Measurements from ENCODE around the gene JMY. TPM values are rescaled to one million over a fixed set of nuclear protein-coding genes. Genes with fewer than 3 reads are reported as not detected.
A peak's percentile ranks its signal among the peaks of the same experiment; 100 is the strongest.

JMY gene, protein sequence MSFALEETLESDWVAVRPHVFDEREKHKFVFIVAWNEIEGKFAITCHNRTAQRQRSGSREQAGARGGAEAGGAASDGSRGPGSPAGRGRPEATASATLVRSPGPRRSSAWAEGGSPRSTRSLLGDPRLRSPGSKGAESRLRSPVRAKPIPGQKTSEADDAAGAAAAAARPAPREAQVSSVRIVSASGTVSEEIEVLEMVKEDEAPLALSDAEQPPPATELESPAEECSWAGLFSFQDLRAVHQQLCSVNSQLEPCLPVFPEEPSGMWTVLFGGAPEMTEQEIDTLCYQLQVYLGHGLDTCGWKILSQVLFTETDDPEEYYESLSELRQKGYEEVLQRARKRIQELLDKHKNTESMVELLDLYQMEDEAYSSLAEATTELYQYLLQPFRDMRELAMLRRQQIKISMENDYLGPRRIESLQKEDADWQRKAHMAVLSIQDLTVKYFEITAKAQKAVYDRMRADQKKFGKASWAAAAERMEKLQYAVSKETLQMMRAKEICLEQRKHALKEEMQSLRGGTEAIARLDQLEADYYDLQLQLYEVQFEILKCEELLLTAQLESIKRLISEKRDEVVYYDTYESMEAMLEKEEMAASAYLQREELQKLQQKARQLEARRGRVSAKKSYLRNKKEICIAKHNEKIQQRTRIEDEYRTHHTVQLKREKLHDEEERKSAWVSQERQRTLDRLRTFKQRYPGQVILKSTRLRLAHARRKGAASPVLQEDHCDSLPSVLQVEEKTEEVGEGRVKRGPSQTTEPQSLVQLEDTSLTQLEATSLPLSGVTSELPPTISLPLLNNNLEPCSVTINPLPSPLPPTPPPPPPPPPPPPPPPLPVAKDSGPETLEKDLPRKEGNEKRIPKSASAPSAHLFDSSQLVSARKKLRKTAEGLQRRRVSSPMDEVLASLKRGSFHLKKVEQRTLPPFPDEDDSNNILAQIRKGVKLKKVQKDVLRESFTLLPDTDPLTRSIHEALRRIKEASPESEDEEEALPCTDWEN
- 10 to 100 TPM; 33.2 to 64.2 (median 43.2) TPM for total RNA-seq

DNA sequence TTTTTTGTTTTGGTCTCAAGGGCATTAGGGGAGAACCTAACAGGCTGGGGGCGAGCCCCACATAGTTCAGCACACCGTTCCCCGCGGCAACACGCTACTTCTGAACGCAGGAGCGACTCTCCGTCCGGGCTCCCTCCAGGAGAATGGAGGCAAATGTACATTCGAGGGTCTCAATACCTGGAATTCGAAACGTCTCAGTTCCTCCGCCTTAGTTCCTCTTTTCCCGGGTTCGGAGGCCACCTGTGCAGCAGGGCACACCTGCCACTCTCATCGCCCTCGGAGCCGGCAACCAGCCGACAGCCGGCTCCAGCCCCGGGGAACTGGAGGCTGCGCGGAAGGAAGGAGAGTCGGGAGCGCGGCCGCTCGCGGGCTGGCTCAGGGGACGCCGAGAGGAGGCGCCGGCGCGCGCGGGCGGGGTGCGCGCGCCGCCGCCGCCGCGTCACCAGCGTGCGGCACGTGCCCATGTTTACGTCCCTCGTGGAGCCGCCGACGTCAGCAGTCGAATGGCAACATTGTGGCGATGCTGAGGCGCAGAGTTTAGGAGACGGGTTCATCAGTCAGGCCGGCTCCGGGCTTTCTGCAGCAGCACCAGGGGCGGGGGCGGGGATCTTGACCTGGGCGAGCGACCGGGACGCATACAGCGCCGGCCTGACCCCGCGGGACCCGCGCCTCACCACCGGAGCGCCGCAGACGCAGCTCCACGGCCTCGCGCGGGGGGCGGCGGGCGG is at the start of gene JMY:
Gene JMY (plus strand): TSS at position 498 of the 728 bp plus-strand sequence. CDS start 520 bp downstream, outside the sequence.
- TF ChIP-seq EP300 (IDR thresholded peaks at IDR 0.05) (no peak), POLR2A (IDR thresholded peaks at IDR 0.05; ENCODE audit: low read depth) (peak; percentile 39), POLR2AphosphoS5 (IDR thresholded peaks at IDR 0.05) (peak; percentile 90 to 96)
- TF ChIP-seq, protein P1, sequence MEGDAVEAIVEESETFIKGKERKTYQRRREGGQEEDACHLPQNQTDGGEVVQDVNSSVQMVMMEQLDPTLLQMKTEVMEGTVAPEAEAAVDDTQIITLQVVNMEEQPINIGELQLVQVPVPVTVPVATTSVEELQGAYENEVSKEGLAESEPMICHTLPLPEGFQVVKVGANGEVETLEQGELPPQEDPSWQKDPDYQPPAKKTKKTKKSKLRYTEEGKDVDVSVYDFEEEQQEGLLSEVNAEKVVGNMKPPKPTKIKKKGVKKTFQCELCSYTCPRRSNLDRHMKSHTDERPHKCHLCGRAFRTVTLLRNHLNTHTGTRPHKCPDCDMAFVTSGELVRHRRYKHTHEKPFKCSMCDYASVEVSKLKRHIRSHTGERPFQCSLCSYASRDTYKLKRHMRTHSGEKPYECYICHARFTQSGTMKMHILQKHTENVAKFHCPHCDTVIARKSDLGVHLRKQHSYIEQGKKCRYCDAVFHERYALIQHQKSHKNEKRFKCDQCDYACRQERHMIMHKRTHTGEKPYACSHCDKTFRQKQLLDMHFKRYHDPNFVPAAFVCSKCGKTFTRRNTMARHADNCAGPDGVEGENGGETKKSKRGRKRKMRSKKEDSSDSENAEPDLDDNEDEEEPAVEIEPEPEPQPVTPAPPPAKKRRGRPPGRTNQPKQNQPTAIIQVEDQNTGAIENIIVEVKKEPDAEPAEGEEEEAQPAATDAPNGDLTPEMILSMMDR (IDR thresholded peaks at IDR 0.05) = peak; percentile 5 to 37 (median 16)
- Histone ChIP-seq H3K9me3 (no peaks in the 10 kb centered on the region), H3K4me3 (peak within 1 kb of the TSS; percentile 88 to 98 (median 92)), H3K4me1 (peaks cover 28 to 46% (median 42%) of the 10 kb centered on the region in 4 donors), H3K36me3 (no peaks in the 10 kb centered on the region), H3K27ac (replicated peaks in 1 of 4) (peak within 1 kb of the TSS; percentile 94 to 98 (median 97)), H3K27me3 (peaks cover 0 to 13% (median 0%) of the 10 kb centered on the region in 4 donors)
- DNase-seq (ENCODE audit: extremely low spot score) = peak; percentile 94
- intact Hi-C loops (cut with DNase I) = loop anchor here (10.0 kb wide), 1 partner anchor 279 kb away; the partner anchor contains the start of gene HOMER1
- under 1% methylated on average over 33 of the region's 83 CpGs for WGBS

DNA sequence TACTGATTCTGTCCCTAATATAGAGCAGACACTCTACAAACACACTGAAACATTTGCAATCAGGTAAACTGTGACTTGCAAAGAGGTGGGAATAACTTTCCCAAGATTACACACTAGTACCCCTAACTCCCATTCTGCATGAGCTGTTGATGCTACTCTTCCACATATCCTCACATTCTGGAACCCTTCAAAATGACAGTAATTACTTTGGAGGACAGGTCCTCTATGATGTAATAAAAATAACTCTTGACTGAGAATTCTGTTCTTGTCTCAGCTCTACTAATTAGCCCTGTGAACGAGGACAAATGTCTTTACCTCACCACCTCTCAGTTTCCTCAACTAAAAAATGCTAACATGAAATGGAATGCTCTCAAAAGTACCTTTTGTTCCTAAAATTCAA is 49.5 kb upstream of the JMY start:
- Histone ChIP-seq H3K4me1 (peaks cover 4 to 42% (median 41%) of the 10 kb centered on the region in 4 donors), H3K27ac (replicated peaks in 1 of 4) (peak overlapping the region; percentile 44 to 74 (median 64))
- WGBS = 60% methylated on average over 1 of the region's 1 CpG

DNA sequence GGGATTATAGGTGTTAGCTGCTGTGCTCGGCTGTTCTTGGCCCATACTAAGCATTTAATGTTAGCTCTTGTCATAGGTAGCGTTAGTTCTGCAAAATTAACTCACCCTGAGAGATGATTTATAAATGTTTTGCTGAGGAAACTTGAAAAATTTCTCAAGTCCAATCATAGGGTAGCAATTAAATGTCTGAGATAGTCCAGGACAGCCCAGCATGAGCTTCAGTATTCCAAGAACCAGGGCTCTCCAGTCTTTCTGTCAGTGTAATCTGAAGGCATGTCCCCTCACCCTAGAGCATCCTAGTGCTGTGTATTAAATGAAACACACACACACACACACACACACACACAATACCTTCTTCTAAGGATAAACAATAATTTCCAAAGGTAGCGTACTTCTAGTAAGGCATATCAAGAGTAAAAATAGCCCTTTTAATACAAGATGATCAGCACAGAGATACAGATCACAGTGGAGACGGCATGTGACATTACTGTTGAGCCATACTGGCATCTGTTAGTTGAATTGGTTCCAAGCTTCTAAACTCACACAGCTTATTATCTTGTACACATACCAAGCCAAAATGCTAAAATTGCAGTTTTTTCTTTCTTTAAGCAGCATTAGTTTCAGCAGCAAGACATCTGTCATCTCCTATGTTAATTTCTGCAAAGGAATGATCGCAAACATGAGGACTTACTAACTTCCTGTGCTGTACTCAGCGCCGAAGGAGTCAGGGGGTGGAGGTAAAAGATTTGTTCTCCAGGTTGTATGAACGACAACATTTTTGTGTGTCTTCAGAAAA is 46.3 kb upstream of the JMY start:
- Histone ChIP-seq H3K27ac (replicated peaks in 1 of 4) (no peak overlapping the region), H3K36me3 (no peaks in the 10 kb centered on the region), H3K9me3 (no peaks in the 10 kb centered on the region), H3K4me3 (no peak overlapping the region), H3K4me1 (peaks cover 0 to 39% (median 30%) of the 10 kb centered on the region in 4 donors), H3K27me3 (no peaks in the 10 kb centered on the region)
- no peak for DNase-seq (ENCODE audit: extremely low spot score)
- intact Hi-C loops (cut with DNase I) = no loop called here
- TF ChIP-seq, protein P1 (IDR thresholded peaks at IDR 0.05) = no peak
- TF ChIP-seq POLR2A (IDR thresholded peaks at IDR 0.05; ENCODE audit: low read depth) (no peak), POLR2AphosphoS5 (IDR thresholded peaks at IDR 0.05) (no peak), EP300 (IDR thresholded peaks at IDR 0.05) (no peak)
- WGBS = 72% methylated on average over 8 of the region's 8 CpGs

More for the DNA sequence above, 49.5 kb upstream of the JMY start:
- Histone ChIP-seq H3K27me3 (no peaks in the 10 kb centered on the region), H3K4me3 (no peak overlapping the region), H3K36me3 (no peaks in the 10 kb centered on the region), H3K9me3 (no peaks in the 10 kb centered on the region)
- TF ChIP-seq POLR2A (IDR thresholded peaks at IDR 0.05; ENCODE audit: low read depth) = no peak
- TF ChIP-seq EP300 (IDR thresholded peaks at IDR 0.05) = no peak
- no peak for TF ChIP-seq POLR2AphosphoS5 (IDR thresholded peaks at IDR 0.05)
- TF ChIP-seq, protein P1 (IDR thresholded peaks at IDR 0.05) = no peak
- DNase-seq (ENCODE audit: extremely low spot score) = no peak
- intact Hi-C loops (cut with DNase I) = no loop called here

GRCh38 chr5:79190235-79190529 is 45.7 kb upstream of the JMY start:
- Histone ChIP-seq H3K9me3 (no peaks in the 10 kb centered on the region), H3K36me3 (no peaks in the 10 kb centered on the region), H3K4me1 (peaks cover 0 to 39% (median 30%) of the 10 kb centered on the region in 4 donors), H3K27ac (replicated peaks in 1 of 4) (no peak overlapping the region), H3K27me3 (no peaks in the 10 kb centered on the region), H3K4me3 (no peak overlapping the region)
- WGBS = 96% methylated on average over 2 of the region's 2 CpGs
- intact Hi-C loops (cut with DNase I) = no loop called here
- no peak for DNase-seq (ENCODE audit: extremely low spot score)
- TF ChIP-seq EP300 (IDR thresholded peaks at IDR 0.05) = no peak
- no peak for TF ChIP-seq POLR2A (IDR thresholded peaks at IDR 0.05; ENCODE audit: low read depth)
- TF ChIP-seq POLR2AphosphoS5 (IDR thresholded peaks at IDR 0.05) = no peak

All from esophagus muscularis mucosa (tissue), 4 donors.